ENCODE results near the gene SCGB3A1.

- TF ChIP-seq CTCF (IDR thresholded peaks at IDR 0.05) (no peak), ZNF302 (CRISPR knock-in tag; IDR thresholded peaks at IDR 0.05) (no peak), EHMT2 (IDR thresholded peaks at IDR 0.05; ENCODE audit: low read depth) (no peak), ESRRA (IDR thresholded peaks at IDR 0.05; ENCODE audit: borderline replicate concordance, low read length) (no peak), RCOR1 (IDR thresholded peaks at IDR 0.05; ENCODE audit: low read depth, low read length) (no peak), RAD21 (conservative IDR thresholded peaks at IDR 0.05 in 1 of 2, IDR thresholded peaks at IDR 0.05 in 1 of 2) (no peak), ZSCAN20 (CRISPR knock-in tag; IDR thresholded peaks at IDR 0.05) (no peak), FOSL2 (IDR thresholded peaks at IDR 0.05) (no peak), FOSL2 (CRISPR knock-in tag; IDR thresholded peaks at IDR 0.05) (no peak)
Observed at GRCh38 chr5:180636403-180637075, 45.2 kb upstream of the SCGB3A1 start.
